Natural killer cell (primary cell): ENCODE data around the gene HPSE2. TPM values are rescaled to one million over a fixed set of nuclear protein-coding genes. Genes with fewer than 3 reads are reported as not detected.

Experiments used
- ATAC-seq, 3 donors: fragments of 150-1000 bp in 2 of 3; fragments of 200-7000 bp in 1 of 3; cut with Tn5 transposase; 1 replicate in 1 of 3; 2 replicates in 2 of 3; pipeline ENCODE4 v1.10.0; 2021; ENCODE audit warnings: mild to moderate bottlenecking in 2 of 3, moderate library complexity in 2 of 3
- DNase-seq, 2 donors: peaks; one replicate each; pipeline versions ENCODE4 v3.0.0 to v3.0.0-alpha.2; 2013 to 2021; ENCODE audit warnings: mixed read lengths in 1 of 2
- H3K27ac ChIP-seq: one replicate; pipeline ENCODE4 v1.5.1; 2013; ENCODE audit warnings: mild to moderate bottlenecking, low read length
- H3K27me3 ChIP-seq: one replicate; pipeline ENCODE4 v1.6.1; 2013; ENCODE audit warnings: low read length; ENCODE audit not compliant: control insufficient read depth, insufficient read depth
- H3K36me3 ChIP-seq: one replicate; pipeline ENCODE4 v1.6.1; 2013; ENCODE audit warnings: low read length; ENCODE audit not compliant: control insufficient read depth, insufficient read depth
- H3K4me1 ChIP-seq: one replicate; pipeline ENCODE4 v1.6.1; 2013; ENCODE audit warnings: low read length; ENCODE audit not compliant: control insufficient read depth, insufficient read depth
- H3K4me3 ChIP-seq: one replicate; pipeline ENCODE4 v1.5.1; 2013; ENCODE audit warnings: low read length
- H3K9me3 ChIP-seq: one replicate; pipeline ENCODE4 v1.6.1; 2013; ENCODE audit warnings: low read length; ENCODE audit not compliant: control insufficient read depth, insufficient read depth
- H3K27ac Mint-ChIP-seq, 2 donors: one replicate each; pipeline ENCODE4 v1.8.0; 2022; ENCODE audit warnings: mild to moderate bottlenecking in 2 of 2, mixed read lengths in 2 of 2, moderate library complexity in 1 of 2
- H3K27me3 Mint-ChIP-seq, 2 donors: one replicate each; pipeline ENCODE4 v1.8.0; 2022; ENCODE audit warnings: low read depth in 2 of 2, mixed read lengths in 2 of 2
- H3K36me3 Mint-ChIP-seq: one replicate; pipeline ENCODE4 v1.8.0; 2022; ENCODE audit warnings: mixed read lengths
- H3K4me1 Mint-ChIP-seq, 2 donors: one replicate each; pipeline ENCODE4 v1.8.0; 2022; ENCODE audit warnings: mixed read lengths in 2 of 2
- H3K4me3 Mint-ChIP-seq: one replicate; pipeline ENCODE4 v1.8.0; 2022; ENCODE audit warnings: mild to moderate bottlenecking, moderate library complexity, mixed read lengths
- H3K9me3 Mint-ChIP-seq, 2 donors: one replicate each; pipeline ENCODE4 v1.8.0; 2022; ENCODE audit warnings: mixed read lengths in 2 of 2
- WGBS: methylation state at CpG from one replicate; pipeline ENCODE4 v1.1.7; 2013; ENCODE audit warnings: missing lambda C conversion rate; ENCODE audit not compliant: insufficient coverage; 5-methylcytosine and 5-hydroxymethylcytosine counted together
- intact Hi-C: fragments of 100-400 bp; cut with micrococcal nuclease; formaldehyde crosslinking; loops from one replicate; pipeline ENCODE4 v1.14.2; 2022
- total RNA-seq, 4 donors: library from RNA; stranded (reverse); fragments of 120-200 nt in 1 of 4; gene quantifications; one replicate each; pipeline versions ENCODE4 v1.2.3 to v1.2.4, GENCODE V29; 2013 to 2022
- TF ChIP-seq, protein P1 (sequence below): fragments of 200-600 bp; IDR thresholded peaks from one replicate; pipeline ENCODE4 v1.8.0; 2022; ENCODE audit warnings: antibody characterized with exemption

HPSE2 gene
- total RNA-seq, 3 donors from 2014 or later (not counting 1 experiment from before 2014, with no cell fraction given): not detected

DNA sequence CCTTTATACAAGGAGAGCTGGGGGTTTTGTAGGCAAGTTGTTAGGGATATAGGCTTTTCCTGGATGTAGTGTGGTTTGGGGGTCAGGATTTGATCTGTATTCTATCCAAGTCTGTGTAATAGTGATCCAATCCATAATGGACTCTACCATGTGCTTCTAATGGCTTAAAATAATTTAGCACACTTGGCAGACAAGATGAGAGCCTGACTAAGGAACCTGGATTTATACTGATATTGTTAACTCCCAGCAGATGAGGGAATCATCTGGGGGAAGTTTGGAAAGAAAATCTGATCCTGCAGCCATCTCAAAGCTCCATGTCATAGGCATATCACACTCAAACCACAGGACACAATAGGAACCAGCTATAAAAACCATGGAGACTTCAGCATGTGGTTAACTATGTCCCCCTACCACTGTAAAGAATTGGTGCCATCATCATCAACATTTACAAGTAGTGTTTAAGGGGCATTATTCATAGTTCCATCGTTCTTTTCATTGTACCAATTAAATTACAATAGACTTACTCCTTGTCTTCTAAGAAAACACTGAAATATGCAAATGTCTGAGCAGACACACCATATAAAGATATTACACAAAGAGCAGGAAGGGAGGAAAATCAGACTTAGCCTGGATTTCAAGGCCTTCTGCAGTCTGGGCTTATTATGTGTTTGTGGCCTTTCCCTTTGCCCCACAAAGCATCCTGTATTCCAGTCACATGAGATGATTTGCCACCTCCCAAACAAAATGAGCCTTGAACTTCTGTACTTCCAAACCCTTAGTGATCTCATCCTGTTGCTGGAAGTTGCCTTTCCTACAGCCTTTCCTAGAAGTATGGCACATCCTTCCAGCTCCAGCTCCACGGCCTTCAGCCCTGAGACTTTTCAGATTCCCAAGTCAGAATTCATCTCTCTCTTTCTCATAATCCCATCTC is 766.4 kb downstream of the HPSE2 start:
- WGBS: 93% methylated on average over 2 of the region's 2 CpGs
- Mint-ChIP-seq H3K27ac (no peak overlapping the region), H3K27me3 (peaks cover 6% of the 10 kb centered on the region in 2 donors), H3K36me3 (no peaks in the 10 kb centered on the region), H3K4me3 (peak overlapping the region; percentile 82), H3K4me1 (peaks cover 8 to 15% of the 10 kb centered on the region in 2 donors), H3K9me3 (no peaks in the 10 kb centered on the region)
- Histone ChIP-seq H3K27ac (no peak overlapping the region), H3K4me3 (no peak overlapping the region), H3K27me3 (no peaks in the 10 kb centered on the region), H3K36me3 (no peaks in the 10 kb centered on the region), H3K4me1 (peaks cover 11% of the 10 kb centered on the region), H3K9me3 (no peaks in the 10 kb centered on the region)
- ATAC-seq (no peak), DNase-seq (no peak)
- intact Hi-C loops: loop anchor here (5.0 kb wide), 1 partner anchor 1143 kb away; no protein-coding TSS in a partner anchor
- TF ChIP-seq, protein P1, sequence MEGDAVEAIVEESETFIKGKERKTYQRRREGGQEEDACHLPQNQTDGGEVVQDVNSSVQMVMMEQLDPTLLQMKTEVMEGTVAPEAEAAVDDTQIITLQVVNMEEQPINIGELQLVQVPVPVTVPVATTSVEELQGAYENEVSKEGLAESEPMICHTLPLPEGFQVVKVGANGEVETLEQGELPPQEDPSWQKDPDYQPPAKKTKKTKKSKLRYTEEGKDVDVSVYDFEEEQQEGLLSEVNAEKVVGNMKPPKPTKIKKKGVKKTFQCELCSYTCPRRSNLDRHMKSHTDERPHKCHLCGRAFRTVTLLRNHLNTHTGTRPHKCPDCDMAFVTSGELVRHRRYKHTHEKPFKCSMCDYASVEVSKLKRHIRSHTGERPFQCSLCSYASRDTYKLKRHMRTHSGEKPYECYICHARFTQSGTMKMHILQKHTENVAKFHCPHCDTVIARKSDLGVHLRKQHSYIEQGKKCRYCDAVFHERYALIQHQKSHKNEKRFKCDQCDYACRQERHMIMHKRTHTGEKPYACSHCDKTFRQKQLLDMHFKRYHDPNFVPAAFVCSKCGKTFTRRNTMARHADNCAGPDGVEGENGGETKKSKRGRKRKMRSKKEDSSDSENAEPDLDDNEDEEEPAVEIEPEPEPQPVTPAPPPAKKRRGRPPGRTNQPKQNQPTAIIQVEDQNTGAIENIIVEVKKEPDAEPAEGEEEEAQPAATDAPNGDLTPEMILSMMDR: no peak

- WGBS: 3% methylated on average over 44 of the region's 44 CpGs
- ATAC-seq: peak; percentile 93 to 97 (median 97)
- peak; percentile 48 to 91 for DNase-seq
- TF ChIP-seq, protein P1: peak; percentile 87
- Histone ChIP-seq H3K36me3 (no peaks in the 10 kb centered on the region), H3K4me3 (peak overlapping the region; percentile 85), H3K9me3 (no peaks in the 10 kb centered on the region), H3K4me1 (peaks cover 11% of the 10 kb centered on the region), H3K27ac (peak overlapping the region; percentile 34), H3K27me3 (no peaks in the 10 kb centered on the region)
- H3K27me3 Mint-ChIP-seq: peaks cover 13 to 14% of the 10 kb centered on the region in 2 donors
- H3K4me3 Mint-ChIP-seq: peak overlapping the region; percentile 97
- no peaks in the 10 kb centered on the region for H3K36me3 Mint-ChIP-seq
- intact Hi-C loops: loop anchor here (1.0 to 5.0 kb wide), 2 partner anchors 197 to 1145 kb away; no protein-coding TSS in a partner anchor
- no peaks in the 10 kb centered on the region for H3K9me3 Mint-ChIP-seq
- peaks cover 8 to 15% of the 10 kb centered on the region in 2 donors for H3K4me1 Mint-ChIP-seq
- peak overlapping the region; percentile 68 to 87 for H3K27ac Mint-ChIP-seq
Measured at GRCh38 chr10:98467506-98468318, 767.9 kb downstream of the HPSE2 start.

GRCh38 chr10:98466861-98467505 is 768.7 kb downstream of the HPSE2 start:
- H3K9me3 Mint-ChIP-seq: no peaks in the 10 kb centered on the region
- no peak overlapping the region for H3K27ac ChIP-seq
- peaks cover 8 to 15% of the 10 kb centered on the region in 2 donors for H3K4me1 Mint-ChIP-seq
- H3K9me3 ChIP-seq: no peaks in the 10 kb centered on the region
- no peaks in the 10 kb centered on the region for H3K36me3 Mint-ChIP-seq
- H3K27me3 Mint-ChIP-seq: peaks cover 15 to 17% of the 10 kb centered on the region in 2 donors
- H3K4me1 ChIP-seq: peaks cover 11% of the 10 kb centered on the region
- H3K4me3 ChIP-seq: no peak overlapping the region
- peak overlapping the region; percentile 68 to 87 for H3K27ac Mint-ChIP-seq
- ATAC-seq (no peak), DNase-seq (no peak)
- H3K4me3 Mint-ChIP-seq: peak overlapping the region; percentile 97
- WGBS: 78% methylated on average over 15 of the region's 15 CpGs
- TF ChIP-seq, protein P1: no peak
- no peaks in the 10 kb centered on the region for H3K27me3 ChIP-seq
- no peaks in the 10 kb centered on the region for H3K36me3 ChIP-seq
- intact Hi-C loops: loop anchor here (1.0 to 5.0 kb wide), 2 partner anchors 197 to 1145 kb away; no protein-coding TSS in a partner anchor
